Liver (tissue), 9 donors: ENCODE measurements around the gene PKMYT1. TPM values are rescaled to one million over a fixed set of nuclear protein-coding genes. Genes with fewer than 3 reads are reported as not detected.

Experiments
- DNase-seq: peaks from one replicate; pipeline ENCODE4 v3.0.0-alpha.2; 2017; ENCODE audit warnings: low spot score
- H3K27ac ChIP-seq, 2 donors: one replicate each; pipeline ENCODE4 v1.7.0; 2013; ENCODE audit warnings: inconsistent platforms in 2 of 2, low read length in 2 of 2, control low read depth in 1 of 2, low read depth in 1 of 2, mild to moderate bottlenecking in 1 of 2
- H3K27me3 ChIP-seq, 4 donors: one replicate each; pipeline versions ENCODE4 v1.6.1 to v1.7.0; 2013; ENCODE audit warnings: low read length in 3 of 4, inconsistent platforms in 1 of 4, mild to moderate bottlenecking in 1 of 4, moderate library complexity in 1 of 4; ENCODE audit not compliant: control insufficient read depth in 4 of 4, insufficient read depth in 4 of 4
- H3K36me3 ChIP-seq, 4 donors: one replicate each; pipeline versions ENCODE4 v1.6.1 to v1.7.0; 2013; ENCODE audit warnings: low read length in 3 of 4, mild to moderate bottlenecking in 3 of 4, low read depth in 1 of 4, moderate library complexity in 1 of 4; ENCODE audit not compliant: control insufficient read depth in 4 of 4, insufficient read depth in 3 of 4
- H3K4me1 ChIP-seq, 4 donors: one replicate each; pipeline versions ENCODE4 v1.6.1 to v1.7.0; 2013; ENCODE audit warnings: low read length in 3 of 4, mild to moderate bottlenecking in 3 of 4, moderate library complexity in 1 of 4; ENCODE audit not compliant: control insufficient read depth in 4 of 4, insufficient read depth in 4 of 4
- H3K4me3 ChIP-seq, 3 donors: one replicate each; pipeline versions ENCODE4 v1.6.1 to v1.7.0; 2013; ENCODE audit warnings: low read length in 3 of 3, control low read depth in 1 of 3, low read depth in 1 of 3, mild to moderate bottlenecking in 1 of 3
- H3K9ac ChIP-seq, 2 donors: one replicate each; pipeline ENCODE4 v1.7.0; 2013; ENCODE audit warnings: low read length in 2 of 2, mild to moderate bottlenecking in 2 of 2, moderate library complexity in 2 of 2, control low read depth in 1 of 2, low read depth in 1 of 2
- H3K9me3 ChIP-seq, 4 donors: one replicate each; pipeline versions ENCODE4 v1.6.1 to v1.7.0; 2013; ENCODE audit warnings: low read length in 3 of 4; ENCODE audit not compliant: control insufficient read depth in 4 of 4
- CTCF ChIP-seq: fragments of 150-350 bp; IDR thresholded peaks from 2 replicates; pipeline ENCODE4 v1.5.1; 2017; ENCODE audit warnings: improper control_type of control experiment, low read depth, low read length; ENCODE audit not compliant: missing input control
- EGR1 ChIP-seq, 2 donors: IDR thresholded peaks; 2 replicates each; pipeline ENCODE4 v1.6.1; 2016 to 2018; ENCODE audit warnings: antibody characterized with exemption in 2 of 2, low read depth in 2 of 2
- FOXA1 ChIP-seq: IDR thresholded peaks from 2 replicates; pipeline ENCODE4 v1.6.1; 2016; ENCODE audit warnings: antibody characterized with exemption
- FOXA2 ChIP-seq: IDR thresholded peaks from 2 replicates; pipeline ENCODE4 v1.6.1; 2016; ENCODE audit warnings: antibody characterized with exemption
- GABPA ChIP-seq, 2 donors: IDR thresholded peaks in 1 of 2; conservative IDR thresholded peaks in 1 of 2; 2 replicates each; pipeline ENCODE4 v1.6.1; 2016; ENCODE audit warnings: antibody characterized with exemption in 2 of 2, mild to moderate bottlenecking in 1 of 2, moderate library complexity in 1 of 2
- HNF4A ChIP-seq, 2 donors: conservative IDR thresholded peaks; 2 replicates each; pipeline ENCODE4 v1.6.1; 2016; ENCODE audit warnings: antibody characterized with exemption in 2 of 2, mild to moderate bottlenecking in 2 of 2
- HNF4G ChIP-seq: IDR thresholded peaks from 2 replicates; pipeline ENCODE4 v1.6.1; 2016; ENCODE audit warnings: antibody characterized with exemption
- JUND ChIP-seq, 2 donors: IDR thresholded peaks; 2 replicates each; pipeline ENCODE4 v1.6.1; 2016; ENCODE audit warnings: antibody characterized with exemption in 2 of 2
- MAX ChIP-seq: IDR thresholded peaks from 2 replicates; pipeline ENCODE4 v1.6.1; 2016; ENCODE audit warnings: antibody characterized with exemption
- NR2F2 ChIP-seq: IDR thresholded peaks from 2 replicates; pipeline ENCODE4 v1.6.1; 2016; ENCODE audit warnings: antibody characterized with exemption
- RAD21 ChIP-seq, 2 donors: IDR thresholded peaks; 2 replicates each; pipeline ENCODE4 v1.6.1; 2016; ENCODE audit warnings: antibody characterized with exemption in 2 of 2, mild to moderate bottlenecking in 2 of 2
- RXRA ChIP-seq, 2 donors: IDR thresholded peaks; 2 replicates each; pipeline ENCODE4 v1.6.1; 2017 to 2018; ENCODE audit warnings: antibody characterized with exemption in 2 of 2, mild to moderate bottlenecking in 1 of 2
- SP1 ChIP-seq: IDR thresholded peaks from 2 replicates; pipeline ENCODE4 v1.6.1; 2018; ENCODE audit warnings: antibody characterized with exemption, mild to moderate bottlenecking
- TAF1 ChIP-seq: conservative IDR thresholded peaks from 2 replicates; pipeline ENCODE4 v1.6.1; 2016; ENCODE audit warnings: antibody characterized with exemption, mild to moderate bottlenecking
- YY1 ChIP-seq: IDR thresholded peaks from 2 replicates; pipeline ENCODE4 v1.6.1; 2016; ENCODE audit warnings: antibody characterized with exemption, mild to moderate bottlenecking
- ZBTB33 ChIP-seq: IDR thresholded peaks from 2 replicates; pipeline ENCODE4 v1.6.1; 2016; ENCODE audit warnings: antibody characterized with exemption
- WGBS: extraction: QIAGEN DNeasy Blood & Tissue Kit; methylation state at CpG from one replicate; pipeline ENCODE4 v1.1.7; 2013; 5-methylcytosine and 5-hydroxymethylcytosine counted together
- polyA plus RNA-seq, 2 donors: library from polyadenylated mRNA; stranded (reverse) in 1 of 2; unstranded in 1 of 2; fragments of 200-250 nt in 1 of 2; fragments of >200 nt in 1 of 2; fragmentation: Nextera tagmentation in 1 of 2; extraction: Ambion mirVana in 1 of 2; gene quantifications; one replicate each; pipeline versions ENCODE4 v1.2.1 to v1.2.3, GENCODE V29; 2013 to 2015
- total RNA-seq, 2 donors: library from RNA; depleted of rRNA; stranded (reverse); fragments of >200 nt; gene quantifications; one replicate each; pipeline ENCODE4 v1.2.3, GENCODE V29; 2014
- TF ChIP-seq, protein P1 (sequence below): IDR thresholded peaks from 2 replicates; pipeline ENCODE4 v1.6.1; 2016; ENCODE audit warnings: antibody characterized with exemption
- TF ChIP-seq, protein P2 (sequence below): IDR thresholded peaks from 2 replicates; pipeline ENCODE4 v1.6.1; 2016; ENCODE audit warnings: antibody characterized with exemption, mild to moderate bottlenecking
- donor health status: healthy.
- donor health status: healthy.
- donor health status: healthy.
- donor health status: healthy.
- donor health status: healthy.

PKMYT1 gene
- total and polyA plus RNA-seq, 4 donors = 0.50 to 15.8 (median 2.6) TPM

- H3K36me3 ChIP-seq = peaks cover 0 to 23% (median 14%) of the 10 kb centered on the region in 4 donors
- TF ChIP-seq TAF1 (no peak), GABPA (IDR thresholded peaks at IDR 0.05 in 1 of 2, conservative IDR thresholded peaks at IDR 0.05 in 1 of 2) (no peak), JUND (IDR thresholded peaks at IDR 0.05) (no peak), SP1 (no peak), NR2F2 (no peak), HNF4G (no peak), ZBTB33 (no peak), EGR1 (IDR thresholded peaks at IDR 0.05; ENCODE audit: low read depth in 2 of 2) (no peak), FOXA2 (no peak), HNF4A (conservative IDR thresholded peaks at IDR 0.05) (no peak), RAD21 (IDR thresholded peaks at IDR 0.05) (no peak), YY1 (no peak), CTCF (no peak), RXRA (IDR thresholded peaks at IDR 0.05) (no peak), MAX (no peak), FOXA1 (no peak)
- TF ChIP-seq, protein P1, sequence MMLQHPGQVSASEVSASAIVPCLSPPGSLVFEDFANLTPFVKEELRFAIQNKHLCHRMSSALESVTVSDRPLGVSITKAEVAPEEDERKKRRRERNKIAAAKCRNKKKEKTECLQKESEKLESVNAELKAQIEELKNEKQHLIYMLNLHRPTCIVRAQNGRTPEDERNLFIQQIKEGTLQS = no peak
- TF ChIP-seq, protein P2, sequence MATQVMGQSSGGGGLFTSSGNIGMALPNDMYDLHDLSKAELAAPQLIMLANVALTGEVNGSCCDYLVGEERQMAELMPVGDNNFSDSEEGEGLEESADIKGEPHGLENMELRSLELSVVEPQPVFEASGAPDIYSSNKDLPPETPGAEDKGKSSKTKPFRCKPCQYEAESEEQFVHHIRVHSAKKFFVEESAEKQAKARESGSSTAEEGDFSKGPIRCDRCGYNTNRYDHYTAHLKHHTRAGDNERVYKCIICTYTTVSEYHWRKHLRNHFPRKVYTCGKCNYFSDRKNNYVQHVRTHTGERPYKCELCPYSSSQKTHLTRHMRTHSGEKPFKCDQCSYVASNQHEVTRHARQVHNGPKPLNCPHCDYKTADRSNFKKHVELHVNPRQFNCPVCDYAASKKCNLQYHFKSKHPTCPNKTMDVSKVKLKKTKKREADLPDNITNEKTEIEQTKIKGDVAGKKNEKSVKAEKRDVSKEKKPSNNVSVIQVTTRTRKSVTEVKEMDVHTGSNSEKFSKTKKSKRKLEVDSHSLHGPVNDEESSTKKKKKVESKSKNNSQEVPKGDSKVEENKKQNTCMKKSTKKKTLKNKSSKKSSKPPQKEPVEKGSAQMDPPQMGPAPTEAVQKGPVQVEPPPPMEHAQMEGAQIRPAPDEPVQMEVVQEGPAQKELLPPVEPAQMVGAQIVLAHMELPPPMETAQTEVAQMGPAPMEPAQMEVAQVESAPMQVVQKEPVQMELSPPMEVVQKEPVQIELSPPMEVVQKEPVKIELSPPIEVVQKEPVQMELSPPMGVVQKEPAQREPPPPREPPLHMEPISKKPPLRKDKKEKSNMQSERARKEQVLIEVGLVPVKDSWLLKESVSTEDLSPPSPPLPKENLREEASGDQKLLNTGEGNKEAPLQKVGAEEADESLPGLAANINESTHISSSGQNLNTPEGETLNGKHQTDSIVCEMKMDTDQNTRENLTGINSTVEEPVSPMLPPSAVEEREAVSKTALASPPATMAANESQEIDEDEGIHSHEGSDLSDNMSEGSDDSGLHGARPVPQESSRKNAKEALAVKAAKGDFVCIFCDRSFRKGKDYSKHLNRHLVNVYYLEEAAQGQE = no peak
- WGBS = 94% methylated on average over 14 of the region's 14 CpGs
- H3K9me3 ChIP-seq = no peaks in the 10 kb centered on the region
- no peak overlapping the region for H3K4me3 ChIP-seq
- H3K4me1 ChIP-seq = peaks cover 2 to 7% (median 5%) of the 10 kb centered on the region in 4 donors
- no peak overlapping the region for H3K9ac ChIP-seq
- H3K27ac ChIP-seq = no peak overlapping the region
- H3K27me3 ChIP-seq = no peaks in the 10 kb centered on the region
- DNase-seq = no peak
Measured at GRCh38 chr16:2929693-2930092, 50.6 kb downstream of the PKMYT1 start.
